GM21447 (cell line): ENCODE results near the gene TMEM176A.
A peak's percentile ranks its signal among the peaks of the same experiment; 100 is the strongest.
"Not testable (repeated sequence)": the region's sequence is repeated elsewhere in the genome, so short reads cannot be mapped to it uniquely, and the experiment has no call there.

ENCODE experiments used
- ATAC-seq: cut with Tn5 transposase; IDR thresholded peaks from one replicate; pipeline ENCODE4 v1.9.1; 2021; ENCODE audit not compliant: unreplicated experiment

Gene TMEM176A, protein sequence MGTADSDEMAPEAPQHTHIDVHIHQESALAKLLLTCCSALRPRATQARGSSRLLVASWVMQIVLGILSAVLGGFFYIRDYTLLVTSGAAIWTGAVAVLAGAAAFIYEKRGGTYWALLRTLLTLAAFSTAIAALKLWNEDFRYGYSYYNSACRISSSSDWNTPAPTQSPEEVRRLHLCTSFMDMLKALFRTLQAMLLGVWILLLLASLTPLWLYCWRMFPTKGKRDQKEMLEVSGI

DNA sequence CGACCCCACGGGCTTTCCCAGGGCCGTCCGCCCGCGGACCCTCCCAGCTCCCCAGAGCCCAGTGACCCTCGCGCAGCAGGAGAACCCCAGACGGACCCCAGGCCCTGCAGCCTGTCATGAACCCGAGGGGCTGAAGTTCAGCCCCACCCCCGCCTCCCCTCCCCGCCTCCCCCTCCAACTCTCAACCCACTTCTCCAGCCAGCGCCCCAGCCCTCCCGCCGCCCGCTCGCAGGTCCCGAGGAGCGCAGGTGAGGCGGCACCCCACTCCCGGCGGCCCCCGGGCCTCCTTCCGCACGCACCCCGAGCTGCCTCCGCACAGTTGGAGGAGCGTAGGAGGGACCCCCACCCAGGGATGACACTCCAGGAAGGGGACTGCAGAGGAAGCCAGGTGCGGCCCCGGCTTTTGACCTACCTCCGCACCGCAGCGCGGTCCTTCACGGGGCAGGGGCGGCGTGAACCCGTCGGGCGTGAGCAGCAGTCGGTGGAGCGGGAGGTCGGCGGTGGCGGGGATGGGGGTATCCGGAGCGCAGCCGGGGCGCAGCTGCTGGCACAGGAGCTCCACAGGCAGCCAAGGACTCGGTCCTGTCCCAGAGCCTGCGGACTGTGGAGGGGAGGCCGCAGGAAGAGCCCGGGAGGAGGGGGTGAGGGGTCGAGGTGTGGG is at the start of gene TMEM176A:
TMEM176A (plus strand) TSS at position 189 of the 661 bp plus-strand sequence. CDS start 782 bp downstream, outside the sequence.
- ATAC-seq = no peak

DNA sequence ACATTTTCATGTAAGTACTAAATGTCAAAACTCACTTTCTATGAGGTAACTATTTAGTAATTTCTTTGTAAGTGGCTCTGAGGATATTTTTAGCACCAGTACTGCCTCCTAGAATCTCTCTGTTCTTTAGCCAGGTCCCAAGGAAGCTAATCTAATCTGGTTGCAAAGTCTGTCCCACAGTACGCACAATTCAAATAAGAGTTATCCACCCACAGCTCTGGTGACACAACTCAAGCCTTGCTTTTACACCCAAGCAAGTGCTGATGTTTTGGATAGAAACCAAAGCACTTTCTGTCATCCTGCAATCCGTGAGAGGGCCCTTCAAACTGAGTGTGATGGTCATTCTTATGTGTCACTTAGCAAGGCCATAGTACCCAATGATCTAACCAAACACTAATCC is 48.9 kb upstream of the TMEM176A start:
- ATAC-seq = no peak

DNA sequence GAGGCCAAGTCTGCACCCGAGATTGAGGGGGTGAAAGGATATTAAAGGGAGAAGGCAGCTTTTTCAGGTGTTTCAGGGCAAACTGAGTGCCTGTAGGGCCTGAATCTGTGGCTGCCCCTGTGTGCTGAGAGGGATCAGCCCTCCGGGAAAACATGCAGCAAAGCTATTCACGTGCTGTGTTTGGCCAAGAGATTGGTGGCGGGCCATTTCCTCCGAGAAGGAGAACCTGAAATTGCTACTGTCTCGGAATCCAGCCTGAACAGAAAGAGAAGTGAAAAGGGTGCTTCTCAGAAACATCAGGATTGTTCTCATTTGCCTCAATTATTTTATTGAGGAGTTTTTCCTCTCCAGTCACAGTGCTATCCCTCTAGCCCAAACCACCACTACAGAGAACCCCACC is 47.3 kb upstream of the TMEM176A start:
- no peak for ATAC-seq

DNA sequence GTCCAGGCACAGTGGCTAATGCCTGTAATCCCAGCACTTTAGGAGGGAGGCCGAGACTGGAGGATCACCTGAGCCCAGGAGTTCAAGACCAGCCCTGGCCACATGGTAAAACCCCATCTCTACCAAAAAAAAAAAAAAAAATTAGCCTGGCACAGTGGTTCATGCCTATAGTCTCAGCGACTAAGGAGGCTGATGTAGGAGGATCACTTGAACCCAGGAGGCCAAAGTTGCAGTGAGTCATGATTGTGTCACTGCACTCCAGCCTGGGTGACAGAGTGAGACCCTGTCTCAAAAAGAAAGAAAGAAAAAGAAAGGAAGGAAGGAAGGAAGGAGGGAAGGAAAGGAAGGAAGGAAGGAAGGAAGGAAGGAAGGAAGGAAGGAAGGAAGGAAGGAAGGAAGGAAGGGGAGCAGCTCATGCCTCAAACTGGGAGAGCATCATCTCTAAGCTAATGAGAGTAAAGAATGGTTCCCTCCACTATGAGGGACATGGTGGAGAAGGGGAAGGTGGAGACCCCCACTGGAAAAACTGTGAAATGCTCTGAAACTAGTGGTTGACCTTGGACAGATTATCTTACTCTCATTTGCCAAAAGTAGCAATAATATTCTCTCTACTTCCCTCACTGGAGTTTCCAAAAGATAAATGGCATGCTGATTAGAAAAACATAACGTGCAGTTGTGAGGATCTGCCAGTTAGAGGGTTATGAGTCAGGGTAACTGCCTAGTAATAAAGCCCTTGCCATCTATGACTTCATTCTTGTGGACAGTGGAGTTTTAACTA is 46.6 kb upstream of the TMEM176A start:
- peak; percentile 43 for ATAC-seq

DNA sequence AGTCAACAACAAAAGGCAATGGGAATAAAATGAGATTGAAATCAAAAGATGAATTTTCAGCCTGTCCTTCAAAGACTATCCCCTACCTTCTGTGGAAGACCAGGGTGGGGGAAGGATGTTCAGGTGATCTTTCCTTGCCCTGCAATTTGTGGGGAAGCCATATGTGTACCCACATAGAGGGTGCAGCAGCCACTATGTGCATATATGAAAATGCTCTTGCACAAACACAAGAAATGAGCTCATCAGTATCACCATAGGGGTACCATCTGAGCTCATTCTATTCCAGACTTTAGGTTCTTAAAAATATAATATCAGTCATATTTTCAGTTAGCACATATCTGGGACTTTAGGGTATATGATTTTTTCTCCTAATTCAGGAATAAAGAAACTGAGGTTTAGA is 45.6 kb upstream of the TMEM176A start:
- ATAC-seq = peak; percentile 20

DNA sequence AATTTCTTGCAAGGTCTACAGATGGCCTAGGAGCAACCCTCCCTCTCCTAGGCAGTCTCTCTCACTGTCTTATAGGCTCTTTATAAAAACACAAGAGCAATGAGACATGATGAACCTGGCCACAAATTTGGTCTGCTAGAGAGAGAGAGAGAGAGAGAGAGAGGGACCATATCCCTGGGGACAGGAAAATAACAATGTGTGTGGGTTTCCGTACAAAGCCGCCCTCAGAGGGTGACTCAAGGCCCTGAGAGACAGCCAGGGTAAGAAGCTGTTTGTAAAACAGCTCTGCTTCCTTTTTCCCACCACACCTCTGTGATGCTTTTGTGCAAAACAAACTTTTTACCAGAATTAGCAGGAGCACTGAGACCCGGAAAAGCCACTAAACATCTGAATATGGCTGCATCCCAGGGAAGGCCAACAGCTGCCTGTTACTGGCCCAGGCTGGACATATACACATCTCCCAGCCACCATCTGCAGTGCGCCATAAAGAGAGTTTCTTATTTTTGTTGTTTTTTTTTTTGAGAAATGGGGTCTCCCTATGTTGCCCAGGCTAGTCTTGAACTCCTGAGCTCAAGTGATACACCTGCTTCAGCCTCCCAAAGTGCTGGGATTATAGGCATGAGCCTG is 45.0 kb upstream of the TMEM176A start:
- ATAC-seq = peak; percentile 61

DNA sequence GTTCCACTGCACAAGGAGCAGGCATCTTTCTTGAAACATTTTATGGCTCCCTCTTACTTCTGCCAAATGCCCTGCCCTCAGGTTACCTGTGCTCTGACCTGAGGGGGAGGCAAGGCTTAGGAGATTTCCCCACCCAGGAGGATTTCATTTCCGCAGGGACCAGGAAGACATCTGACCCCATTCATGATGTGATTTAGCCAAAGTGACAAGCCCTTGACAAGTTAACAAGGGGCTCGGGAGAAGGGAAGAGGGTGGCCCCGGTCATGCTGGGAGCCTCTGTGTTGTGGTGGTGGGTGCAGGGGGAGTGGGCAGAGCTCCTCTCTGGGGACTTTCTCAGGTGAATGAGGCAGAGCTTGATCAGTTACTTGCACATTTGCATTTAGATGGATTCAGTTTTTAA is 44.4 kb upstream of the TMEM176A start:
- no peak for ATAC-seq

DNA sequence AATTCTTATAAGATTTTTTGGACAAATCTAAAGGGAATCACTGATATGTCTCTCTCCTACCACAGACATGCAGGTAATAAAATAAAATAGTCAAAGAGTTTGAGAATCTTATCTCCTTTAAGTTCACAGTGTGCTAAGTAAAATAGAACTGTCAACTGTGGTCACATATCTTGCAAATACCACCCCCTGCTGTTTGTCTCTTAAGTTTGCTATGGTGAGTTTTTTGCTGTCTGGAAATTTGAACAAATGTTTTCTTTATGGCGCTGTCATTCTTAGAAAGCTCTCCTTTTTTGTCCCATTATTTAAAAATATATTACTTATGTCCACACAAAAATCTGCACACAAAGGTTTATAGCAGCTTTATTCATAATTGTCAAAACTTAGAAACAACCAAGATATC is 43.7 kb upstream of the TMEM176A start:
- ATAC-seq = no peak

DNA sequence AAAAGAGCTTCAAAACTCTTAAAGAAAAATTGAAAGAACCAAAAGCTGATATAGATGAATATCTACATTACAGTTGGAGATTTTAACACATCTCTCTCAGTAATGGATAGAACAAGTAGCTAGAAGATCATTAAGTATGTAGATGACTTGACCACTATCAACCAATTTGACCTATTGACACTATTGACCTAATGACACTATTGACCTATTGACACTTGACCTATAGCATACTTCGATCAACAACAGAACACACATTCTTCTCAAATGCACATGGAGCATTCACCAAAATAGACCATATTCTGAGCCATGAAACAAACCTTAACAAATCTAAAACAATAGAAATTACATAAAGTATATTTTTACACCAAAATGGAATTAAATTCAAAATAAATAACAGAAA is 41.1 kb upstream of the TMEM176A start:
- ATAC-seq = no peak

DNA sequence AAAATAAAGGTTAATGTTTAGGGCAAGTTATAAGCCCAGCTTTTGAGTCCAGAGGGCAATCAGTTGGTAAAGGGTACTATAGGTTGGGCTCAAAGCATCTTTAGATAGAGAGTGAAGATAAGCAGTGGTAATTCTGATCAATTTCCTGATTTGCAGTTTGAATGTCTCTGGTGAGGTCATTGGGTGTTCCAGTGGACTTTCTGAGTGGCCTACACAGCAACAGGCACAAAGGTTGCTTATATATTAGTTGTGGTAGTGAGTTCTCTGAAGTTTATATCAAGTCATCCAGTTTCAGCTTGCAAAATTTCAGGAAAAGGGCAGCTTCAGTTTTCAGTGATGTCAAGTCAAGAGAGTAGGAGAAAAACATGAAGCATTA is 34.2 kb upstream of the TMEM176A start:
- ATAC-seq = no peak

DNA sequence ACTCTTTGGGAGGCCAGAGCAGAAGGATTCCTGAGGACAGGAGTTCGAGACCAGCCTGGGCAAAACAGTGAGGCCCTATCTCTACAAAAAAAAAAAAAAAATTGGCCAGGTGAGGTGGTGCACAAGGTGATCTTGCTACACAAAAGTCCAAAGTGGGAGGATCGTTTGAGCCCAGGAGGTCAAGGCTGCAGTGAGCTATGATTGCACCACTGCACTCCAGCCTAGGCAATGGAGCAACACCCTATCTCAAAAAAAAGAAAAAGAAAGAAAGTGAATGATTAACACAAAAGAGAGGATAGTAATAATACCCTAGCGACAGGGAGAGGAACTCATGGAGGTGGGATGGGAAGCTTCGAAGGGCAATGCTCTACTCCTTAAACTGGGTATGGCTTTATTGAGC is 30.8 kb upstream of the TMEM176A start:
- ATAC-seq = no peak

DNA sequence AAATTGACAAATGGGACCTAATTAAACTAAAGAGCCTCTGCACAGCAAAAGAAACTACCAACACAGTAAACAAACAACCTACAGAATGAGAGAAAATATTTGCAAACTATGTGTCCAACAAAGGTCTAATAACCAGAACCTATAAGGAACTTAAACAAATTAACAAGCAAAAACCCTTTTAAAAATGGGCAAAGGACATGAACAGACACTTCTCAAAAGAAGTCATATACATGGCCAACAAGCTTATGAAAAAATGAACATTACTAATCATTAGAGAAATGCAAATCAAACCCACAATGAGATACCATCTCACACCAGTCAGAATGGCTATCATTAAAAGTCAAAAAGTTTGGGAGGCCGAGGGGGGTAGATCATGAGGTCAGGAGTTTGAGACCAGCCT is 26.4 kb upstream of the TMEM176A start:
- not testable (repeated sequence) for ATAC-seq

DNA sequence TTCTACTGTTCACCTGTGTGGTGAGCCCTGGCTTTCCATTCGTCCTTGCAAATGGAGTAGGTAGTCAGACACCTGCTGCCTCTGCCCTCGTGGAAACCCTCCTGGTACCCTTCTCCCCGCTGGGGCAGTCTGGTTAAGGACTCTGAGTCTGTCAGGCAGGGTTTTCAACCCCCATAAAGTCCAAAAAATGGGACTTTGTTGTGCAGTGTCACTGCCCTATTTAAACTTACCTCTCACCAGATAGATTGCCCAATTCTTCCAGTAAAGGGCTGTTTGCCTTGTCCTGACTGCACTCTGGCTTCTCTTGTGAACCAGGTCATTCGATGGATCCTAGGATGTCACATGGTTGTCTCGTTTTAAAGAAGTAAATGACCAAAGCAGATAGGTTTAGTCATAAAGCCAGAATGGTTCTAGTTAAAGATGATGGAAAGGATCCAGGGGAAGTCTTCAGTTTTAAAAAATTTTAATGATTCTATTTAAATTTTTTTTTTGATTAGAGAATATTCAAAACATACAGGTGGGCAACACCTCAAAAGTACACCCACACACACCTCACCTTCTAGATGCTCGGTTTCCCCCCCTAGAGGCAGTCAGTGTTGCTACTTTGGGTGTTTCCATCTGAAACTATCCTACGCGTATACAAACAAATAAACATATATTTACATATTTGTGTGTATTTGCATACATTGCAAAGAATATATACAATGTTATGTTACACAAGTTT is 22.4 kb upstream of the TMEM176A start:
- ATAC-seq = no peak

DNA sequence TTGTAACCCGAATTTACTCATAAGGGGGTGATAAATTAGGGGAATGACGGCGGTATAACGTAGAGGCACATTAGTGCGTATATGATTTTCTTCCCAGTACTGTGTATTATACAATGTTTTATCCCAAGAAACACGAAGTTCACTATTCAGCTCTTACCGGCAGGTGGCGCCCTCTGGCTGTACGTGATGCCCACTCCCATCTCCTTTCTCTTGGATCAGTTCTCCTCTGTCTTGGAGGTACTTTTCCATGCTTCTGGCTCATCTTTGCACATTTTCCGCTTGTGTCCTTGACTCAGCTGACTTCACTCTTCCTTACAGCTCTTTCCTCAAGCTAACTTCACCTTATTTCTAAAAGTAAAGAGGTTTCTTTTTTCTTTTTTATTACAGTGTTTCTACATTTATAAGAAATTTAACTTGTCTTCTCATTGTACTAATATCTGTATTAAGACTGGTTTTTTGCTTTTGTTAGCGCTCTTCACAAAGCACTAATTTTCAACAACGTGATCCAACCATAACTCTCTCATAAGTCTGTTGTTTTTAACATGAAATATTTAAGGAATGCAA is 21.7 kb upstream of the TMEM176A start:
- no peak for ATAC-seq

DNA sequence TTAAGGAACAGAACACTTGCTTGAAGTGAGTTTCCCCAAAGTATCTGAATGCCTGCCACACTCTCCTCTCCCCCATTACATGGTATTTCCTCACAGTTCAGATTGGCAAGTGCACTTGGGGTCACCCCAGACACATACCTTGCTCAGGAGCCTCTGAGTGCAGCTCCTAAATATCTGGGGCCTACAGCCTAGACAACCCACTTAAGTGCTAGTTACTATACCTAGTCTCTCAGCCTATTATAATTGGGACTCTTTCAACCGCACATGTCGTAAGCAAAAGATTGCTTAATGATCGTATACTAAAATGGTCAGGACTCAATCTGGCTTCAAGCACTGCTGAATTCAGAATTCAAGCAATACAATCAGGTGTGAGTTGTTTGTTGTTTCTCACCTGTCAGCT is 20.3 kb upstream of the TMEM176A start:
- ATAC-seq = no peak

DNA sequence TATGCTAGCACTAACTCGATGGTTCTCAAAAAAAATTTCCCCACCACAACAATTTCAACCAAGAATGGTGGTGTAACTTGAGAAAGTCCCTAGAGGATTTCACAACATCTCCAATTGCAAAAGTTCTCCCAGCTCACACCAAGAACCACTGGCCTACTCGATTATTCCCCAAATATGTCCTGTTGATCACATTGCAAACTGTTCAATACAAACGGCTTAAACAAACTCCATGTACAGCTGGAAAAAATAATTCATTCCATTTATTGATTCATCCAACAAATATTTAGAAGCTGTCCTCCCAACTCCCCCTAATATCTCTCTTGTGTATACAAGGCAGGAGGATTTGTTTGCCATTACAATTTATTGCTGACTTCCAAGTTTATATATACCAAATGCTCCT is 19.5 kb upstream of the TMEM176A start:
- no peak for ATAC-seq

DNA sequence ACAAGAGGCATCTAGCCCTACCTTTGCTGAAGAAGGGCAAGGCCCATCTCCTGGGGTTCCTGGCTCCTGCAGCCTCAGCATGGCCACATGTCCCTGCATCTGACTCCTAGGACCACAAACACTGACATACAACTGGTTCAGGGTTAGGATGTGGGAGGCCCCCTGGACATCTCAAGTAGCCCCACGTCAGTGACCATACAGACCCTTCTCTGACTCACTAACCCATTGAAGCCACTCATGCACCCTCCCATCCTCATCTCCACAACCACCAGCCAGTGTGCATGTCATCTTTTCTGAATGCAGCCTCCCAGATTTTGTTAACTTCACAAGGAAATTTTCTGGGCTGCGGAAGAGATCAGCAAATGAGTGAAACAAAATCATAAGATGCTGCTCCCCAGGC is 18.6 kb upstream of the TMEM176A start:
- ATAC-seq = no peak

DNA sequence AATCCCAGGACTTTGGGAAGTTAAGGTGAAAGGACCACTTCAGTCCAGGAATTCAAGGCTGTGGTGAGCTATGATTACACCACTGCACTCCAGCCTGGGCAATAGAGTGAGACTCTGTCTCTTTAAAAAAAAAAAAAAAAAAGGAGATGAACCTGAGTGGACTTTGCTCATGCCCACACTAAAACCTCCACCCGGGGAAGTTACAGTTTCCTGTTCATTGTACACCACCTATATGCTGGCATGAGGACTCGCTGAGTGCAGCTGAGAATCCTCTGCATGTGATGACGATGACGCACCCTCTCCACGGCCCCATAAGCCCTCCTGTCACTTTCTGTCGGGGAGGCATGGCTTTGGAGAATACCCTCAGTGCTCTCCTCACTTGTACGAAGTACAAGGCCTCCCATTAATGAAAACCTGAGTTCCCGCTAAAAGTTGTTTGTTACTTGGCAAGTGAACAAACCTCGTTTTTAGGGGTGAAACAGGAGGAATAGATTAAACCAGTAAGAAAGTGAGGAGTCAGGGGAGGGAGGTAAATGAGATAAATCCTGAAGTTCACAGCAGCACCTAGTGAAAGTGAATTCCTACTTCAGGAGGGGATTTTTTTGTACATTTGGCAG is 16.3 kb upstream of the TMEM176A start:
- no peak for ATAC-seq

DNA sequence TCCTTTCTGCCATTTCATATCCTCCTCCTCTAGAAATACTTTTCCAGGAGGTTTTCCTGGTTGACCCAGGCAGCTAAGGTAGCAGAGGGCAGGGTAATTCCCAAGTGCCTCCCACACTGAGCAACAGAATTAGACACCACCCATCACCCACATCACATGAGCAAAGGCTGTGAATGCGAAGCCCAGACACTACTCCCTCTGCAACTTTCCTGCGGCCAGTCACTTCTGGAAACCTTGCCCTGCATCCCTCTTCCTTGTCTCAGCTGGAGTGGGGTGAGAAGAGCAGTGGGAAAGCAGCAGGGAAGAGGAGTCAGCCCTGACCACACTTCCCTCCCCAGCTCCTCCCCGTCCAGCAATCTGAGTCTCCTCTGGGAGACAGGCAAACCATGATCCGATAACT is 15.6 kb upstream of the TMEM176A start:
- no peak for ATAC-seq
